Activated naive CD4-positive, alpha-beta T cell treated with anti-CD3 and anti-CD28 coated beads, Interleukin-2, amount 50 U/mL, for 72 hours (primary cell): ENCODE results near the gene SUCLA2. TPM values are rescaled to one million over a fixed set of nuclear protein-coding genes. Genes with fewer than 3 reads are reported as not detected.
A peak's percentile ranks its signal among the peaks of the same experiment; 100 is the strongest.
"Not testable (repeated sequence)": the region's sequence is repeated elsewhere in the genome, so short reads cannot be mapped to it uniquely, and the experiment has no call there.

Source experiments
- ATAC-seq, 2 donors: fragments of 150-1000 bp; cut with Tn5 transposase; 2 replicates each; pipeline ENCODE4 v1.10.0; 2021; ENCODE audit warnings: mild to moderate bottlenecking in 2 of 2, moderate library complexity in 2 of 2
- DNase-seq, 2 donors: peaks; one replicate each; pipeline ENCODE4 v3.0.0; 2021 to 2022; ENCODE audit warnings: low spot score in 2 of 2
- H3K27ac Mint-ChIP-seq, 2 donors: one replicate each; pipeline ENCODE4 v1.8.0; 2022; ENCODE audit warnings: mild to moderate bottlenecking in 2 of 2, mixed read lengths in 2 of 2
- H3K36me3 Mint-ChIP-seq, 2 donors: one replicate each; pipeline ENCODE4 v1.8.0; 2022; ENCODE audit warnings: mixed read lengths in 2 of 2
- H3K9me3 Mint-ChIP-seq, 2 donors: one replicate each; pipeline ENCODE4 v1.8.0; 2022; ENCODE audit warnings: mixed read lengths in 2 of 2
- total RNA-seq, 2 donors: library from RNA; stranded (reverse); gene quantifications; one replicate each; pipeline ENCODE4 v1.2.3, GENCODE V29; 2022

SUCLA2 gene
- total RNA-seq, 2 donors from 2014 or later = 50.3 to 61.5 TPM

GRCh38 chr13:48006396-48006795 lies 5.3 kb upstream of the SUCLA2 start:
- ATAC-seq = no peak
- H3K27ac Mint-ChIP-seq = no peak overlapping the region
- no peak for DNase-seq
- peaks cover 4 to 5% of the 10 kb centered on the region in 2 donors for H3K36me3 Mint-ChIP-seq
- H3K9me3 Mint-ChIP-seq = no peaks in the 10 kb centered on the region

DNA sequence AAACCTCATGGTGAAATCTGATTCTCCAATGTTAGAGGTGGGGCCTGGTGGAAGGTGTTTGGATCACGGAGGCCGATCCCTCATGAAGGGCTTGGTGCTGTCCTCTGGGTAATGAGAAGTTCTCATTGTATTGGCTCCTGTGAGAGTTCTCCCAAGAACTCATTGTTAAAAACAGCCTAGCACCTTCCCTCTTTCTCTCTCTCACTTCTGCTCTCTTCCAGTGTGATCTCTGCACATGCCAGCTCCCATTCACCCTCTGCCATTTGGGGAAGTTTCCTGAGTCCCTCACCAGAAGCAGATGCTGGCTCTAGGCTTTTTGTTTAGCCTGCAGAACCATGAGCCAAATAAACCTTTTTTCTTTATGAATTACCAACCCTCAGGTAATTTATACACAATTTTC lies 3.1 kb upstream of the SUCLA2 start:
- no peaks in the 10 kb centered on the region for H3K9me3 Mint-ChIP-seq
- no peak overlapping the region for H3K27ac Mint-ChIP-seq
- peaks cover 12 to 15% of the 10 kb centered on the region in 2 donors for H3K36me3 Mint-ChIP-seq
- DNase-seq (no peak), ATAC-seq (no peak)

DNA sequence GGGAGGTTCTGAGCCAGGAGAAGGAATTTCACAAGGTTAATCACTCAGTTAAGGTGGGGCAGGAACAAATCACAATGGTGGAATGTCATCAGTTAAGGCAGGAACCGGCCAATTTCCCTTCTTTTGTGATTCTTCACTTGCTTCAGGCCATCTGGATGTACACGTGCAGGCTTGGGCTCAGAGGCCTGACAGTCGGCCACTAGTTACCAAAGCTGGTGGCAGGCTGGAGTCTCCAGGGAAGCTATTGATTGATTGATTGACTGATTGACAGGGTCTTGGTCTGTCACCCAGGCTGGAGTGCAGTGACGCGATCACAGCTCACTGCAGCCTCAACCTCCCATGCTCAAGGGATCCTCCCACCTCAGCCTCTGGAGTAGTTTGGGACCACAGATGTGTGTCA lies 926 bp upstream of the SUCLA2 start:
- peak overlapping the region; percentile 83 to 92 for H3K27ac Mint-ChIP-seq
- DNase-seq = not testable (repeated sequence)

DNA sequence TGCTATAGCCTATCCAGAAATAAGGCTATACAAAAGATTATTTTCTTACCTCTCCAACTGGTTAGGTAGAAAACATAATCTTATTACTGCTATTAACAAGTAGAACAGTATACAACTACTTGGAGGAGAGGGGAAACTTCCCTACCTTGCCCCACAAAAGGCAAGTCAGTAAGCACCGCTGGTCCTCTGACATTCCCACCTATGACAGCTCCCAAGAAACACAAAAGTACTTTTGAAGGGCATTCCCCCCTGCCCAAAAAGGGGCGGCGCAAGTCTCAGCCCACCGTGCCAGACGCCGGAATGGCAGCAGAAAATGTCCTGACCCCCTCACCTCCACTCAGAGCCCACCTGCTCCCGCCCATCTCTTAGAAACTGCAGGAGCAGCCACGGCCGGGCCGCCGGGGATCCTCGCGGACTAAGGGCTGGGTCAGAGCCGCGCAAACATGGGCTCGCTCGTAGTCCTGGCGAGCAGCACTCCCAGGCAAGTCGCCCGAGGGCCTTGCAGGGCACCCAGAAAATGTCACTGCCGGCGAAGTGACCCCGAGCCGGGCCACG lies 437 bp downstream of the SUCLA2 start:
- ATAC-seq (peak; percentile 30 to 58), DNase-seq (no peak)
- H3K36me3 Mint-ChIP-seq = peaks cover 7 to 15% of the 10 kb centered on the region in 2 donors
- H3K27ac Mint-ChIP-seq = peak overlapping the region; percentile 92 to 95
- no peaks in the 10 kb centered on the region for H3K9me3 Mint-ChIP-seq

More for the DNA sequence above, 926 bp upstream of the SUCLA2 start:
- peaks cover 7 to 15% of the 10 kb centered on the region in 2 donors for H3K36me3 Mint-ChIP-seq
- ATAC-seq, H3K9me3 Mint-ChIP-seq: not testable (repeated sequence)

GRCh38 chr13:47999973-48000372 lies 1.1 kb downstream of the SUCLA2 start:
- H3K36me3 Mint-ChIP-seq = peaks cover 7 to 15% of the 10 kb centered on the region in 2 donors
- DNase-seq (no peak), ATAC-seq (no peak)
- no peaks in the 10 kb centered on the region for H3K9me3 Mint-ChIP-seq
- peak overlapping the region in 1 of 2 donors; percentile 92 for H3K27ac Mint-ChIP-seq

DNA sequence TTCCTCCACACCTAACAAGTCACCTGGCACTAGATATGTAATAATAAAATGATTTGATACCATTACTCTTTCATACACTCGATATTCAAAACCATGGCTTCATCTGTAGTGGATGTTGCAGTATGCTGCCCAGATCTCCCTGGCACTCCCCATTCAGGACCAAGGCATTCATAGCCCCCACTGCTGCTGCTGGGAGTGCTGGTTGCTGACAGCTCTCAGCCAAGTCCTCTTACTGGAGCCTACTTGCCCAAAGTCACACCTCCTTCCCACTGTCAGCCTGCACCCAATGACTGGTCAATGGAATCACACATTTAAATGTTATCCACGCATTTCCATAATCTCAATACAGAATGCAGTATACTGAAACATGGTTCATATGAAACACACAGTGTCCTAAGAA lies 3.7 kb downstream of the SUCLA2 start:
- Mint-ChIP-seq H3K9me3 (no peaks in the 10 kb centered on the region), H3K36me3 (peaks cover 19% of the 10 kb centered on the region in 2 donors), H3K27ac (no peak overlapping the region)
- DNase-seq (no peak), ATAC-seq (no peak)

DNA sequence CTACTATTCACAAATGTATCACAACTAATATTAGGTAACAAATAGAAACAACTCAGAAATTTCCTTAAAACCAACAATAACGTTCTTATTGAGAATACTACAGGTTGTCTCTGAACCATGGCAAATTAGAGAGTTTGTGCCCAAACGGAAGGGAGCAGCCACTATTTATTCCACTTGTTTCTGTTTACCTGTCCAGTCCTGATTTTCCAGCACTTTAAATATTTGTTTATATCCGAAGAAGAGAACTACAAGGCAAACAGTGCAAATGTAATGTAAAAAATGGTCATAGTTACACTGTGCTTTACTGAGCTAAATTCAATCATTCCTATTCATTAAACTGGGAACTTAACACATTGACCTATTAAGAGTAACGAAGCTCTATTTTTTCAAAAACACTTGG lies 9.2 kb downstream of the SUCLA2 start:
- Mint-ChIP-seq H3K36me3 (peaks cover 5 to 13% of the 10 kb centered on the region in 2 donors), H3K9me3 (no peaks in the 10 kb centered on the region), H3K27ac (no peak overlapping the region)
- DNase-seq (no peak), ATAC-seq (no peak)

- ATAC-seq (no peak), DNase-seq (no peak)
- H3K27ac Mint-ChIP-seq = no peak overlapping the region
- no peaks in the 10 kb centered on the region for H3K9me3 Mint-ChIP-seq
- peaks cover 5 to 21% of the 10 kb centered on the region in 2 donors for H3K36me3 Mint-ChIP-seq
Observed at GRCh38 chr13:47990920-47991466, 10.1 kb downstream of the SUCLA2 start.

- H3K9me3 Mint-ChIP-seq = no peaks in the 10 kb centered on the region
- H3K27ac Mint-ChIP-seq = no peak overlapping the region
- DNase-seq = no peak
- no peak for ATAC-seq
- H3K36me3 Mint-ChIP-seq = peaks cover 5 to 25% of the 10 kb centered on the region in 2 donors
Observed at GRCh38 chr13:47990427-47990826, 10.6 kb downstream of the SUCLA2 start.

DNA sequence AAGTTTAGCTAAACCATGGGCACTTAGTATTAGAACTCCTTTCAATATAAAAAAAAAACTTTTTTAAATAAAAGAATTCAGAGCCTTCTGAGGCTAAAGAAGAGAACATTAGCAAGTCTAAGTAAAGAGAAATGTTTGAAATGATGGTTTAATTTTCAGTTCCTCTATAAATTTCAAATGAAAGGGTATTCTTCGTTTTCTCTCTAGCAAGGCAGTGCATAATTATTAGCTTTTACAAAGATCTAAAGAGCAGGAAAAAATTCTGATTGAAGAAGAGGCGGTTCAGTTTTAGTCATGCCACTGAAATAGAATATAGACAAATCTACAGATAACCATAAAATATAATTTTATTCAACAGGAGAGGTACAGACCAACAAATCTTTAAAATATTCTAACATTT lies 18.0 kb downstream of the SUCLA2 start:
- H3K27ac Mint-ChIP-seq = peak overlapping the region in 1 of 2 donors; percentile 17
- ATAC-seq = no peak
- no peak for DNase-seq
- peaks cover 4 to 6% of the 10 kb centered on the region in 2 donors for H3K9me3 Mint-ChIP-seq
- peaks cover 19 to 35% of the 10 kb centered on the region in 2 donors for H3K36me3 Mint-ChIP-seq

- ATAC-seq (no peak), DNase-seq (no peak)
- Mint-ChIP-seq H3K9me3 (peaks cover 9 to 12% of the 10 kb centered on the region in 2 donors), H3K27ac (no peak overlapping the region), H3K36me3 (peaks cover 35 to 50% of the 10 kb centered on the region in 2 donors)
Observed at GRCh38 chr13:47976325-47976724, 24.7 kb downstream of the SUCLA2 start.

DNA sequence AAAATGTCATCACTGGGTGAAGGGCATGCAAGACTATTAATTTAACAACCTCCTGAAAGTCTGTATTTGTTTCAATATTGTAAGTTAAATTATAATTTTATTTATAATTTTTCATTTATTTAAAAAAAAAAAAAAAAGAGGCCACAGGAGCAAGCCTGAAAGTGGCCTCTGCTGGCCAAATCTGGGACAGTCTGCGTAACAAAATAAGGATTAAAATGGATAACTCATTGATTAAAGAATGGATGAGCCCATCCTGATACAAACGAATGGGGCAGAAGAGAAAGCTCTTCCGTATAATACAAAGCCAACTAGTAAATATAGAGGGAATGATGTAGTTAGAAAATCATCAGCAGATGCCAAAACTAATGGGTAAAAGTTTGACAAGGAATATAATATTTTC lies 36.2 kb downstream of the SUCLA2 start:
- ATAC-seq (no peak), DNase-seq (no peak)
- peaks cover 29 to 46% of the 10 kb centered on the region in 2 donors for H3K36me3 Mint-ChIP-seq
- peaks cover 4 to 7% of the 10 kb centered on the region in 2 donors for H3K9me3 Mint-ChIP-seq
- no peak overlapping the region for H3K27ac Mint-ChIP-seq

DNA sequence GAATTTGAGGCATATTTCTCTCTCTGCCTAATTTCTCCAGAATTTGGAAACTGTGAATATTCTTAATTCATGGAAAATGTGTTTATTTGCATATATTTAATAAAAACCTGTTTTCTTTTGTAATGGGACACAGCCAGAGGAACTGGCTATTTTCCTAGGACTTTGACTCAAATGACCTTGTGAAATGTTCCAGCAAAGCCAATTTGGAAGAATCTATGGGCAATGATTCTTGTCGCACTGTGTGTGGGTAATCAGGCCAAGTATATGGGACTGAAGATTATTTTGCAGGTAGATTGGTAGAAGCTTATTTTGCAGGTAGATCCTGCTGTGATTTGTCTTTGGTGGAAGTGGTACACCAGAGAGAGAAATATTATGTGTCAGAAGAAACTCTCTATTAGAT lies 38.8 kb downstream of the SUCLA2 start:
- Mint-ChIP-seq H3K9me3 (peaks cover 10 to 26% of the 10 kb centered on the region in 2 donors), H3K27ac (no peak overlapping the region), H3K36me3 (peaks cover 49 to 72% of the 10 kb centered on the region in 2 donors)
- no peak for ATAC-seq
- DNase-seq = no peak

DNA sequence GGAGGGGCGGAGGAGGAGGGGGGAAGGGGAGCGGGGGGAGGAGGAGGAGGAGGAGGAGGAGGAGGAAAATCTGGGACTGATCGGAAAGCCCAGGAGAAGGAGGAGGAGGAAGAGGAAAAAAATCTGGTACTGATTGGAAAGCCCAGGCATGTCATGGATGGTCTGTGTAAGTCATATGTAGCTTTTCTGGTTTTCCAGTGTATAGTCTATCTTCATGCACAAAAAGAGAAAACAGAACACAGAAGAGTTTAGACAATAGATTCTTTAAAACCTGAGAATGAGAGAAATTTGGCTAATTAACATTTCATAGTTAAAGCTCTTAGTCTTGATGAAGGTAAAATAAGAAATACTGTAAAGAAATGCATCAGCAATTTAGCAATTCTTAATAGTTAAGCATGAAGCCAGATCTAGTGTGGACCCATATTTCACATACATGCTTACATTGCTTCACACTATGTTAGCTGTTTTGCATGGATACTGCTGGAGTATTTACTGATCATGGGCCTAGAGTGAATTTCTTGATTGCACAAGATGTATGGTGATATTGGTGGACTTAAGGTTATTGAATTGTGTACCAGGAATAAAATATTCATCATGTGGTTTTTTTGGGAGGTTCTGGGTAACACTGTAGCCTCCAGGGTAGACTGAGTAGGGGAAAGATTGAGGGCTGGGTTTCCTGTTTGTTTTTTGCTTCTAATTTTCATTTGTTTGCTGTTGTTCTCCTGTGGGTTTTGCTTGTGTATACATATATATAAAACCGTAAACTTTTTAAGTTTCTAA lies 41.4 kb downstream of the SUCLA2 start:
- Mint-ChIP-seq H3K27ac (no peak overlapping the region), H3K9me3 (peaks cover 15 to 30% of the 10 kb centered on the region in 2 donors), H3K36me3 (peaks cover 62 to 81% of the 10 kb centered on the region in 2 donors)
- DNase-seq = no peak
- no peak for ATAC-seq

- DNase-seq = no peak
- no peak for ATAC-seq
- Mint-ChIP-seq H3K9me3 (peaks cover 15 to 30% of the 10 kb centered on the region in 2 donors), H3K27ac (no peak overlapping the region), H3K36me3 (peaks cover 56 to 88% of the 10 kb centered on the region in 2 donors)
Observed at GRCh38 chr13:47957073-47957472, 44.0 kb downstream of the SUCLA2 start.

GRCh38 chr13:47955836-47956235 lies 45.2 kb downstream of the SUCLA2 start:
- Mint-ChIP-seq H3K36me3 (peaks cover 53 to 76% of the 10 kb centered on the region in 2 donors), H3K9me3 (peaks cover 15 to 30% of the 10 kb centered on the region in 2 donors), H3K27ac (peak overlapping the region in 1 of 2 donors; percentile 16)
- ATAC-seq = no peak
- DNase-seq = no peak

DNA sequence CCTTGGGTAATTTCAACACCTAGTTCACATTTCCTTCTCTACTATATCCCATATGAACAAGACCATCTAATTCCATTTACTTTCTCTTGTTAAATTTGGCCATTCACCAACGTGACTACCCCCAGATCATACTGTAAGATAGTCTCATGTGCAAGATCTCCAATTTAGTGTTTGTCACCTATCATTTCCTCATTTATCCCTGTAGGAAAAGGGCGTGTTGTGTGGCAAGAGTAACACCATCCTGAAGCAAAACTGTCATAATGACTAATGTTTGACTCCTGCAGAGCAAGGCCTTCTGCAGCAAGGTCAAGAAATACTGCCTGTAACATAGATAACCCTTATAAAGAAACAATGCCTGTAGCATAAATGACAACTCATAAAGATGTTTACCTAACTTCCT lies 51.3 kb downstream of the SUCLA2 start:
- DNase-seq = no peak
- no peak for ATAC-seq
- Mint-ChIP-seq H3K36me3 (peaks cover 11 to 26% of the 10 kb centered on the region in 2 donors), H3K27ac (no peak overlapping the region), H3K9me3 (no peaks in the 10 kb centered on the region)
